HG03045 (cell line): ENCODE data around the gene SREBF1.

Experiments
- ATAC-seq: cut with Tn5 transposase; IDR thresholded peaks from one replicate; pipeline ENCODE4 v1.9.1; 2021; ENCODE audit warnings: mild to moderate bottlenecking, moderate library complexity; ENCODE audit not compliant: unreplicated experiment

The SREBF1 gene

DNA sequence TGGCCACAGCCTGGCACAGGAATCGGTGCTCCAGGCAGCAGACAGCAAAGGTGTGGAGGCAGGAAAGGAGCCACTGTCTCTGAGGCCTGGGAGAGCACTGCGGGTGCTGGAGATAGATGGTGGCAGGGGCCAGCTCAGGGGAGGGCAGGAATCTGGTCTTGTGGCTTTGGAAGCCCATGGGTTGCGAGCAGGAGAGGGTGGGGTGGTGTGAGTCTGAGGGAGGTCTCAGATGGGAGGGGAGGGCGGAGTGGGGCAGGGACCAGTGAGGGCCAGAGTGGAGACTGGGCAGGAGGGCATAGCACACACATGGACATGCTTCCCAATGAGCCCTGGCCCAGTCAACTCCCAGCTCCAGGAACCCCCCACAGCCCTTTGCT is 70.1 kb downstream of the SREBF1 start:
- ATAC-seq: no peak

DNA sequence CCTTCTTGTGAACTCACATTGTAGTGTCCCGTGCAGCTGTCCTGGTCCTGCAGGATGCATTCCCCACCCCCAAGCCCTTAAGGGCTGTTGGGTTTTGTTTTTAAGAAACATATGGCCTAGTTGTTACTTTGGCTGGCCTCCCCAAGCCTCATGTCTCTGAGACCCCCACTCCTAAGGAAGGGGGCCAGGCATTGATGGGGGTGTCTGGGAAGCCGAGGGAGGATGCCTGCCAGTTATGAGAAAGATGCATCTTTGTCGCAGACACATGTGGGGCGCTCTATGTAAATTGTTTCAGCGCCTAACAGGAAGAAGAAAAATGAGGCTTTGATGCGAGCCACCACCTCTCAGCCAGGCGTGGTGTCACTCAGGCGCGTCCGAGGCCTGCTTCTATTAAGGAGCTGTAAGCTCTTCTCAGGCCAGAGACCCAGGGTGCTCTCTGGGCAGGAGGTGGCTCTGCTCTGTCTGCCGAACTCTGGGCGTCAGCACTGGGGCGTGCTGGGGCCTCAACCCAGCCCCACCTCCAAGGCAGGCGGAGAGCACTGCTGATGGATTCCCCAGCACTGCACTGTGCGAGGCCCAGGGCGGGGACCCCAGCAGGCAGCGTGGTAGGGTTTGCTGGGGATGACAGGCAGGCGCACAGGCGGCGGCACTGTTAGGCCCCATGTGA is 70.6 kb downstream of the SREBF1 start:
- ATAC-seq: no peak

- ATAC-seq: no peak
Observed at GRCh38 chr17:17765359-17766076, 71.3 kb downstream of the SREBF1 start.

GRCh38 chr17:17763734-17764133 is 73.1 kb downstream of the SREBF1 start:
- ATAC-seq: no peak

- ATAC-seq: no peak
Observed at GRCh38 chr17:17763136-17763535, 73.7 kb downstream of the SREBF1 start.

DNA sequence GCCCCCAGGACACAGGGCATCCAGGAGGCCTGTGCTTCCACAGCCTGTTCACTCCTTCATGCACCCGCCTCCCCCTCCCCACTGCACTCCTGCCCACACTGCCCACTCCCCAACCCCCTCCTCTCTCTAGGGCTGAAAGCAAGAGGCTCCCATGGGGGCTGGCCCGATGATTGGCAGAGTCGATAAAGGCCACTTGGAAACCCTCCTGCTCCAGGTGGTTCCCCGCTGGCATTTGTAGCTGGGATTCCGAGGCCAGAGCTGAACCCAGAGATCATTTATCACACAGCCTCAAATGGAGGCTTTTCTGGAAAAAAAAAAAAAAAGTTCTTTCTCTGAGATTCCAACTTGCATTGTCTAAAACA is 74.1 kb downstream of the SREBF1 start:
- no peak for ATAC-seq
